ENCODE measurements around the gene LARGE1. TPM values are rescaled to one million over a fixed set of nuclear protein-coding genes. Genes with fewer than 3 reads are reported as not detected.

The LARGE1 gene
- total RNA-seq, 1 experiment from 2014 or later, result 1.5 TPM

DNA sequence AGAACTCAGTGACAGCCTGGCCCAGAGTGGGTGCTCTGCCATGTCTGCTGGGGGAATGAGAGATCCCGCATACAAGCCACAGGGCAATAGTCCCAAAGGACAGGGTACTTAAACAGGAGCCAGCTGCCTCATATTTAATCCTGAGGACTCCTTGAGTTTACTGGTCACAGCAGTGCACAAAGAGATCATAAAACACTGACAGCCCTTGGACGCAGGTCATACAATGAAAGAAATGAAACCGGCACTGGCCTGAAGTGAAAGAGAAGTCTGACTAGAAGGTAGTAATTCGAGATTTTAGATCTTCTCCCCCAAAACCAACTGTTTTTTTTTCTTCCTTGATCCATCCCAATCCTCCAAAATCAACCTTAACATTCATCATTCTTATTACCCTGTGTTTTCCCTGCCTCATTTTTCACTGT, 562.3 kb downstream of the LARGE1 start (continued):
- TF ChIP-seq POLR2A (IDR thresholded peaks at IDR 0.05; ENCODE audit: borderline replicate concordance, extremely low read depth, insufficient read depth, insufficient read length), result no peak
- no peak for TF ChIP-seq CEBPB (IDR thresholded peaks at IDR 0.05; ENCODE audit: low read depth)
- no peak for TF ChIP-seq ZNF274 (IDR thresholded peaks at IDR 0.05; ENCODE audit: low read depth, low read length)
- TF ChIP-seq FOSL1 (IDR thresholded peaks at IDR 0.05; ENCODE audit: low read depth), result no peak
- no peak for TF ChIP-seq SIN3A (IDR thresholded peaks at IDR 0.05; ENCODE audit: low read depth)
- TF ChIP-seq, protein P1, sequence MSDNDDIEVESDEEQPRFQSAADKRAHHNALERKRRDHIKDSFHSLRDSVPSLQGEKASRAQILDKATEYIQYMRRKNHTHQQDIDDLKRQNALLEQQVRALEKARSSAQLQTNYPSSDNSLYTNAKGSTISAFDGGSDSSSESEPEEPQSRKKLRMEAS (IDR thresholded peaks at IDR 0.05), result no peak

DNA sequence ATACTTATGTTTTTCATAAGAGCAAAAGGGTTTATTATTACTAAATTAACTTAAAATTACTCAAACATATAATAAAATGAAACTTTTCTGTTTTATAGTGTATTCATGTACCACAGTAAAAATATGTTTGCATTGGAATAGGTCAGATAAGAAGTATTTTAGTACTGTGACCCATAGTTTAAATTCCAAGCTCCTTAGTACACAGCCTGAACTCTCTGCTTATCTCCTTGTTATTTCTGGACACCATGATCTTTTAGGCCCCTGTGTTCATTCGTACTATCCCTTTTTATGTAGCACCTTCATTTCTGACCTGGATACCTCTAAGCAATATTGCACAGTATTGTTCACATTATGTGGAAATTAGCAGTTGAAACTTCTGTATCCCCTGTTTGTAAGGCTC, 565.3 kb downstream of the LARGE1 start:
- intact Hi-C loops (cut with micrococcal nuclease), result no loop called here
- DNase-seq (ENCODE audit: low read depth, low spot score) (no peak), ATAC-seq (no peak)
- Histone ChIP-seq H3K4me1 (ENCODE audit: control insufficient read depth in 1 of 2, insufficient read depth in 2 of 2, low read length in 2 of 2) (no peaks in the 10 kb centered on the region), H3K9ac (ENCODE audit: low read length) (no peak overlapping the region), H3K36me3 (ENCODE audit: control insufficient read depth in 1 of 2, insufficient read depth in 2 of 2, low read length in 2 of 2) (no peaks in the 10 kb centered on the region), H3K27ac (ENCODE audit: low read depth, low read length) (no peak overlapping the region), H3K9me3 (ENCODE audit: control insufficient read depth in 1 of 2, insufficient read depth in 1 of 2, low read depth in 1 of 2, low read length in 2 of 2) (peaks cover 0 to 29% of the 10 kb centered on the region in 2 experiments; a peak in 3 of 4 replicates), H4K20me1 (ENCODE audit: insufficient read depth) (no peaks in the 10 kb centered on the region), H3K4me2 (ENCODE audit: low read length) (no peak overlapping the region), H3K27me3 (ENCODE audit: insufficient read depth, low read length) (no peaks in the 10 kb centered on the region), H3K9me2 (ENCODE audit: insufficient read depth) (no peaks in the 10 kb centered on the region), H3K79me2 (ENCODE audit: insufficient read depth, low read length) (no peaks in the 10 kb centered on the region), H2AFZ (ENCODE audit: low read depth, low read length, poor library complexity, severe bottlenecking) (no peak overlapping the region), H3K4me3 (replicated peaks in 1 of 2; ENCODE audit: low read depth in 1 of 2, low read length in 2 of 2) (no peak overlapping the region)
- CTCF ChIA-PET, result no interaction called here
- no TSS peak for BruUV-seq (replicated peaks)
- RAD21 ChIA-PET (ENCODE audit: low non-redundant PET in 1 of 2, low total read pairs in 2 of 2, uncharacterized antibody in 2 of 2, unreplicated experiment in 2 of 2), result no interaction called here
- POLR2A ChIA-PET, result no interaction called here
- TF ChIP-seq SP1 (IDR thresholded peaks at IDR 0.05; ENCODE audit: low read depth) (no peak), SIN3A (IDR thresholded peaks at IDR 0.05; ENCODE audit: low read depth) (no peak), POLR2A (IDR thresholded peaks at IDR 0.05; ENCODE audit: borderline replicate concordance, extremely low read depth, insufficient read depth, insufficient read length) (no peak), CBX3 (IDR thresholded peaks at IDR 0.05; ENCODE audit: low read depth) (no peak), ZNF274 (IDR thresholded peaks at IDR 0.05; ENCODE audit: low read depth, low read length) (no peak)

DNA sequence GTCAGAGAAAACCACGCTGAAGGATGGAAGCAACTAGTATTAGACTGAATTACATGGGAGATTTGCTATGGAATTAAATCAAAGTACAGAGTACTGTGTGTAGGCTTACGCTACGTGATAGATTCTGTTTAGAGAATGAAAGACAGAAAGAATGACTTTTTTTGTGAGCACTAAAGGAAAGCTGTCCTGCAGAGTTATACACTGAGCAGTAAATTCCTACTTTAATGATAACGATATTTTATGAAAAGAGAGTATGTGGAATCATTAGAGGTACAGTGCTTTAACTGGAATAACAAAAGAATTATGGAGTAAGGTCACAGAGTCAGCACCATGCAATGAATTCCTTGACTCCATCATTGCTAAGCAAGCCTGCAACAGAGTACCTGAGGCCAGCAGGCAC, 566.8 kb downstream of the LARGE1 start:
- TF ChIP-seq CBX3 (IDR thresholded peaks at IDR 0.05; ENCODE audit: low read depth) (no peak), ZNF274 (IDR thresholded peaks at IDR 0.05; ENCODE audit: low read depth, low read length) (no peak)
- TF ChIP-seq, protein P1 (IDR thresholded peaks at IDR 0.05), result no peak
- Histone ChIP-seq H4K20me1 (ENCODE audit: insufficient read depth) (no peaks in the 10 kb centered on the region), H3K4me1 (ENCODE audit: control insufficient read depth in 1 of 2, insufficient read depth in 2 of 2, low read length in 2 of 2) (no peaks in the 10 kb centered on the region), H3K36me3 (ENCODE audit: control insufficient read depth in 1 of 2, insufficient read depth in 2 of 2, low read length in 2 of 2) (no peaks in the 10 kb centered on the region), H3K9me3 (ENCODE audit: control insufficient read depth in 1 of 2, insufficient read depth in 1 of 2, low read depth in 1 of 2, low read length in 2 of 2) (peaks cover 0 to 25% of the 10 kb centered on the region in 2 experiments; a peak in 3 of 4 replicates), H3K9me2 (ENCODE audit: insufficient read depth) (no peaks in the 10 kb centered on the region), H3K79me2 (ENCODE audit: insufficient read depth, low read length) (no peaks in the 10 kb centered on the region), H2AFZ (ENCODE audit: low read depth, low read length, poor library complexity, severe bottlenecking) (no peak overlapping the region), H3K27ac (ENCODE audit: low read depth, low read length) (no peak overlapping the region), H3K4me2 (ENCODE audit: low read length) (no peak overlapping the region), H3K9ac (ENCODE audit: low read length) (no peak overlapping the region), H3K4me3 (replicated peaks in 1 of 2; ENCODE audit: low read depth in 1 of 2, low read length in 2 of 2) (no peak overlapping the region), H3K27me3 (ENCODE audit: insufficient read depth, low read length) (no peaks in the 10 kb centered on the region)
- no TSS peak for BruUV-seq (replicated peaks)
- POLR2A ChIA-PET, result no interaction called here
- intact Hi-C loops (cut with micrococcal nuclease), result no loop called here
- CTCF ChIA-PET, result no interaction called here
- RAD21 ChIA-PET (ENCODE audit: low non-redundant PET in 1 of 2, low total read pairs in 2 of 2, uncharacterized antibody in 2 of 2, unreplicated experiment in 2 of 2), result no interaction called here
- no peak for DNase-seq (ENCODE audit: low read depth, low spot score)
- no peak for ATAC-seq
